ENCODE results near the gene BRME1.

DNA sequence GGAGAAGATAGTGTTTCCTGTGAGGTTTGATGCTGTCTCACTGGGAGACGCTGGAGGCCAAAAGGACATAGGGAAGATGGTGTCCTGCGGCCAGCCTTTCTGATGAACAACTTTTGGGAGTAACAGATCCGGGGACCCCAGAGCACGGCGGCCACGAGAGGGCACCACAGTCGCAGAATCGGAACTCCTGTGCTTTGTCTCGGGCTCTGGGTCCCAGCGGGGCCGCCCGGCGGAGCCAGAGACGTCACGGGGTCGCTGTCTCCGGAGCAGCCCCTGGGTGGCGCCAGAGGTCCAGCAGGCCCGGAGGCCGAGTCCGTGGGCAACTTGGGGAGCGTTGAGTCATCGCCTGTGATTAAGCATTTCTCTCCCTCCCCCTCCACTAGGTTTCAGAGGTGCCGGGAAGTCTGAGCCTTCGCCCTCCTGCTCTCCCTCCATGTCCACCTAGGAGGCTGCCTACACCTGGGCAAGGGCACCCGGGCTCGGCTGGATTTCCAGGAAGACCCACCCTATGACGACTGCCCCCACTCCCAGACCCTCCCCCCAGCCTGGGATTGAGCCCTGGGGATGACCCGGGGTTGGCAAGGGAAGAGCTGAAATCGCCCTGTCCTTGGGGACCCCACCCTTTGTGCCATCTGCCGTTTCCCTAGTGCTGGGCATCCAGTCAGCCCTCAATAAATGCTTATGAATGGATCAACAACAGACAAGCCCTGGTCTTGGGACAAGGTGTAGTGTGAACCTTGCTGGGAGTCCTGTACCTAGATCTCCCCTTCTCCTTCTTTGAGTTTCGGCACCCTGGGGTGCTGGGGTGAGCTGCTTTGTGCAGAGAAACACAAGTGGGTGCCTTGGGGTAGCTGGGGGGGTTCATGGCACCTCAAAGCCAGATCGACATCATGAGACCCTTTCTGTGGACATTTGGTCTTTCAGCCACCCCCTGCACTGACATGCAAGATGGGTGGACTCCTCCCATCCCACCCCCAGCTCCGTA lies 25.6 kb downstream of the BRME1 start:
- TF ChIP-seq, protein P1, sequence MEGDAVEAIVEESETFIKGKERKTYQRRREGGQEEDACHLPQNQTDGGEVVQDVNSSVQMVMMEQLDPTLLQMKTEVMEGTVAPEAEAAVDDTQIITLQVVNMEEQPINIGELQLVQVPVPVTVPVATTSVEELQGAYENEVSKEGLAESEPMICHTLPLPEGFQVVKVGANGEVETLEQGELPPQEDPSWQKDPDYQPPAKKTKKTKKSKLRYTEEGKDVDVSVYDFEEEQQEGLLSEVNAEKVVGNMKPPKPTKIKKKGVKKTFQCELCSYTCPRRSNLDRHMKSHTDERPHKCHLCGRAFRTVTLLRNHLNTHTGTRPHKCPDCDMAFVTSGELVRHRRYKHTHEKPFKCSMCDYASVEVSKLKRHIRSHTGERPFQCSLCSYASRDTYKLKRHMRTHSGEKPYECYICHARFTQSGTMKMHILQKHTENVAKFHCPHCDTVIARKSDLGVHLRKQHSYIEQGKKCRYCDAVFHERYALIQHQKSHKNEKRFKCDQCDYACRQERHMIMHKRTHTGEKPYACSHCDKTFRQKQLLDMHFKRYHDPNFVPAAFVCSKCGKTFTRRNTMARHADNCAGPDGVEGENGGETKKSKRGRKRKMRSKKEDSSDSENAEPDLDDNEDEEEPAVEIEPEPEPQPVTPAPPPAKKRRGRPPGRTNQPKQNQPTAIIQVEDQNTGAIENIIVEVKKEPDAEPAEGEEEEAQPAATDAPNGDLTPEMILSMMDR (IDR thresholded peaks at IDR 0.05; ENCODE audit: insufficient read depth, low read length, poor library complexity, severe bottlenecking), result peak; percentile 96
- TF ChIP-seq EZH2phosphoT487 (conservative IDR thresholded peaks at IDR 0.05; ENCODE audit: low read length), result no peak
